ENCODE data around the gene SEMA3A.
A peak's percentile ranks its signal among the peaks of the same experiment; 100 is the strongest.

The SEMA3A gene

GRCh38 chr7:83936056-83936708 lies 258.4 kb downstream of the SEMA3A start:
- DNase-seq (ENCODE audit: low read depth): peak; percentile 74
- no peak overlapping the region for H3K4me3 ChIP-seq (ENCODE audit: low read length)
- TF ChIP-seq CTCF (conservative IDR thresholded peaks at IDR 0.05; ENCODE audit: low read length): peak; percentile 97

GRCh38 chr7:83934118-83934734 lies 260.4 kb downstream of the SEMA3A start:
- TF ChIP-seq CTCF (conservative IDR thresholded peaks at IDR 0.05; ENCODE audit: low read length): peak; percentile 40
- DNase-seq (ENCODE audit: low read depth): peak; percentile 3

GRCh38 chr7:83931968-83932367 lies 262.6 kb downstream of the SEMA3A start:
- no peak for TF ChIP-seq CTCF (conservative IDR thresholded peaks at IDR 0.05; ENCODE audit: low read length)
- no peak for DNase-seq (ENCODE audit: low read depth)
- H3K4me3 ChIP-seq (ENCODE audit: low read length): no peak overlapping the region

More at GRCh38 chr7:83934118-83934734, 260.4 kb downstream of the SEMA3A start:
- H3K4me3 ChIP-seq (ENCODE audit: low read length): no peak overlapping the region

GRCh38 chr7:83930262-83930661 lies 264.3 kb downstream of the SEMA3A start:
- TF ChIP-seq CTCF (conservative IDR thresholded peaks at IDR 0.05; ENCODE audit: low read length): no peak
- DNase-seq (ENCODE audit: low read depth): no peak
- H3K4me3 ChIP-seq (ENCODE audit: low read length): no peak overlapping the region

- no peak for DNase-seq (ENCODE audit: low read depth)
- no peak overlapping the region for H3K4me3 ChIP-seq (ENCODE audit: low read length)
- TF ChIP-seq CTCF (conservative IDR thresholded peaks at IDR 0.05; ENCODE audit: low read length): no peak
These were observed 268.7 kb downstream of the SEMA3A start for GRCh38 chr7:83925860-83926259.

- TF ChIP-seq CTCF (conservative IDR thresholded peaks at IDR 0.05; ENCODE audit: low read length): no peak
- peak; percentile 19 for DNase-seq (ENCODE audit: low read depth)
- no peak overlapping the region for H3K4me3 ChIP-seq (ENCODE audit: low read length)
These were observed 272.5 kb downstream of the SEMA3A start for GRCh38 chr7:83921941-83922607.
